ENCODE data around the gene ZNF785. TPM values are rescaled to one million over a fixed set of nuclear protein-coding genes. Genes with fewer than 3 reads are reported as not detected.
A peak's percentile ranks its signal among the peaks of the same experiment; 100 is the strongest.

Gene ZNF785
- total RNA-seq, 4 donors from 2014 or later = 2.7 to 10.9 (median 5.6) TPM

DNA sequence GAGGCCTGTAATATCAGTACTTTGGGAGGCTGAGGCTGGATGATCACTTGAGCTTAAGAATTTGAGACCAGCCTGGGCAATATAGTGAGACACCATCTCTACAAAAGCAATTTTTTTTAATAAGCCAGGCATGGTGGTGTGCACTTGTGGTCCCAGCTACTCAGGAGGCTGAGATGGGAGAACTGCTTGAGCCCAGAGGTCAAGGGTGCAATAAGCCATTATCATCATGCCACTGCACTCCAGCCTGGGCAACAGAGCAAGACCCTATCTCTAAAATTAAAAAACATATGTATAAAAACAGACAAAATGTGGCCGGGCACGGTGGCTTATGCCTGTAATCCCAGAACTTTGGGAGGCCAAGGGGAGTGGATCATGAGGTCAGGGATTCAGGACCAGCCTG lies 3.2 kb upstream of the ZNF785 start:
- no peak for TF ChIP-seq POLR2A (IDR thresholded peaks at IDR 0.05)
- TF ChIP-seq, protein P1, sequence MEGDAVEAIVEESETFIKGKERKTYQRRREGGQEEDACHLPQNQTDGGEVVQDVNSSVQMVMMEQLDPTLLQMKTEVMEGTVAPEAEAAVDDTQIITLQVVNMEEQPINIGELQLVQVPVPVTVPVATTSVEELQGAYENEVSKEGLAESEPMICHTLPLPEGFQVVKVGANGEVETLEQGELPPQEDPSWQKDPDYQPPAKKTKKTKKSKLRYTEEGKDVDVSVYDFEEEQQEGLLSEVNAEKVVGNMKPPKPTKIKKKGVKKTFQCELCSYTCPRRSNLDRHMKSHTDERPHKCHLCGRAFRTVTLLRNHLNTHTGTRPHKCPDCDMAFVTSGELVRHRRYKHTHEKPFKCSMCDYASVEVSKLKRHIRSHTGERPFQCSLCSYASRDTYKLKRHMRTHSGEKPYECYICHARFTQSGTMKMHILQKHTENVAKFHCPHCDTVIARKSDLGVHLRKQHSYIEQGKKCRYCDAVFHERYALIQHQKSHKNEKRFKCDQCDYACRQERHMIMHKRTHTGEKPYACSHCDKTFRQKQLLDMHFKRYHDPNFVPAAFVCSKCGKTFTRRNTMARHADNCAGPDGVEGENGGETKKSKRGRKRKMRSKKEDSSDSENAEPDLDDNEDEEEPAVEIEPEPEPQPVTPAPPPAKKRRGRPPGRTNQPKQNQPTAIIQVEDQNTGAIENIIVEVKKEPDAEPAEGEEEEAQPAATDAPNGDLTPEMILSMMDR (IDR thresholded peaks at IDR 0.05) = no peak
- Histone ChIP-seq H3K4me1 (peaks cover 16 to 27% (median 19%) of the 10 kb centered on the region in 3 donors), H3K27ac (no peak overlapping the region), H3K36me3 (peaks cover 0 to 4% (median 0%) of the 10 kb centered on the region in 3 donors), H3K4me3 (no peak overlapping the region), H3K27me3 (no peaks in the 10 kb centered on the region), H3K9me3 (no peaks in the 10 kb centered on the region)
- intact Hi-C loops (cut with DNase I) = loop anchor here (10.0 kb wide), 1 partner anchor 56 kb away; no protein-coding TSS in a partner anchor
- DNase-seq = no peak
- WGBS, 2 donors = 96 to 97% methylated on average over 2 of the region's 2 CpGs

DNA sequence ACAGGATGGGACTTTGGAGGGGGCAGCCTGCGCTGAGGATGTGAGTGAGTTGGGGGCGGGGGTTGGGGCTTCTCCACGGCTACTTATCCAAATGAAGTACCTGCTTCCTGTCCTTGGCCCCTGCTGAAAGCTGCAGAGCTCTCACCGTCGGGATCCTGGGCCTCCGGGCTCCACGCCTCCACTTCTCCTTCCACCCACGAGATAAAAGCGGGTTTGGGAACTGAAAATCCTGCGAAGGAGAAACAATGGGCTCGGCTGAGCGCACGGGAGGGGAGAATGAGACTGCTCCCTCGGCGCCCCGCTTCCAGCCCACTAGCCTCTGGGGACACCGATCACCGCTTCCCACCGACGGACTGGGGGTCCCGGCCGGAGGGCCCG lies 486 bp downstream of the ZNF785 start:
- intact Hi-C loops (cut with DNase I) = loop anchor here (10.0 kb wide), 1 partner anchor 60 kb away; no protein-coding TSS in a partner anchor
- DNase-seq = no peak
- WGBS, 2 donors = 0% methylated on average over 2 to 4 of the region's 23 CpGs
- Histone ChIP-seq H3K4me1 (peaks cover 16 to 49% (median 19%) of the 10 kb centered on the region in 3 donors), H3K9me3 (no peaks in the 10 kb centered on the region), H3K36me3 (peaks cover 10 to 34% (median 12%) of the 10 kb centered on the region in 3 donors), H3K27ac (peak overlapping the region; percentile 86 to 96 (median 96)), H3K27me3 (no peaks in the 10 kb centered on the region), H3K4me3 (peak overlapping the region; percentile 56 to 96 (median 80))
- no peak for TF ChIP-seq POLR2A (IDR thresholded peaks at IDR 0.05)
- TF ChIP-seq, protein P1 (IDR thresholded peaks at IDR 0.05) = no peak

DNA sequence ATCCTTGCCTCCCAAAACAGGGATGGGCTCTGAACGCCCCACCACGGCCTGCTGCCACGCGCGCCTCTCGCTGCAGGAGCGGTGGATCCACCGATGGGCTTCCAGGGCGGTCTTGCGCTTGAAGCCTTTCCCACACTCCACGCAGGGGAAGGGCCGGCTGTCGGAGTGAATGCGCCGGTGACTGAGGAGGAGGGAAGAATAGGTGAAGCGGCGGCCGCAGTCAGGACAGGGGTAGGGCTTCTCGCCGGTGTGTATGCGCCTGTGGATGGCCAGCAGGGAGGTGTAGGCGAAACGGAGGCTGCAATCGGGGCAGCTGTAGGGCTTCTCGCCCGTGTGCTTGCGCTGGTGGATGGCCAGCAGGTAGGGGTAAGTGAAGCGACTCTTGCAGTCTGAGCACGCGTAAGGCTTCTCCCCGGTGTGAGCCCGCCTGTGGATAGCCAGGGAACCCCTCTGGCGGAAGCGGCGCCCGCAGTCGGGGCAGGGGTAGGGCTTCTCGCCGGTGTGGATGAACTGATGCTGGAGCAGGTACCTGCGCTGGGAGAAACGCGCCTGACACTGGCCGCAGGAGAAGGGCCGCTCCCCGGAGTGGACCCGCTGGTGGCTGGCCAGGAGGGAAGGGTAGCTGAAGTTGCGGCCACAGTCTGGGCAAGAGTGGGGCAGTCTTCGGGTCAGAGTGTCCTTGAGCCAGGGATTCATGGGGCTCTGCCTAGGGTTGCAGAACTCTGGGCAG lies 2.7 kb downstream of the ZNF785 start:
- no peak for DNase-seq
- Histone ChIP-seq H3K27me3 (no peaks in the 10 kb centered on the region), H3K4me3 (no peak overlapping the region), H3K9me3 (no peaks in the 10 kb centered on the region), H3K4me1 (peaks cover 16 to 49% (median 19%) of the 10 kb centered on the region in 3 donors), H3K36me3 (peaks cover 12 to 54% (median 13%) of the 10 kb centered on the region in 3 donors), H3K27ac (no peak overlapping the region)
- TF ChIP-seq POLR2A (IDR thresholded peaks at IDR 0.05) = no peak
- TF ChIP-seq, protein P1 (IDR thresholded peaks at IDR 0.05) = no peak
- WGBS, 2 donors = 92 to 96% methylated on average over 13 to 38 of the region's 48 CpGs
- intact Hi-C loops (cut with DNase I) = loop anchor here (10.0 kb wide), 1 partner anchor 62 kb away; no protein-coding TSS in a partner anchor

DNA sequence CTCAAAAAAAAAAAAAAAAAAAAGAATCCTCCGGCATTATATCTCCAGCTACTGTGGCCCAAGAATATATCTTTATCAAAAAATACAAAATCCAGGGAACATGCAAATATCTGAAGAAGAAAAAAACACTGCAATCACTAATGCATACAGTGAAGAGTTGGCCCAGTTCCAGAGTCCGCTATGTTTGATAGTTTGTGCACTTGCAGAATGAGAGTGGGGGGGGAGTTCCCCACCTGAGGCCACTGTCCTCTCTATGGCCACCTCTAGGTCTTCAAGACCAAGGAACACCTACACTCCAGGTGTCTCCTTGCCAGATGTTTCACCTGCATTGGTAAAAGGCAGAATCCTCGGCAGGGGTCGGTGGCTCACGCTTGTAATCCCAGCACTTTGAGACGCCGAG lies 4.0 kb downstream of the ZNF785 start:
- no peaks in the 10 kb centered on the region for H3K27me3 ChIP-seq
- no peak overlapping the region for H3K4me3 ChIP-seq
- H3K9me3 ChIP-seq = no peaks in the 10 kb centered on the region
- TF ChIP-seq, protein P1 (IDR thresholded peaks at IDR 0.05) = no peak
- no peak for TF ChIP-seq POLR2A (IDR thresholded peaks at IDR 0.05)
- H3K4me1 ChIP-seq = peaks cover 13 to 44% (median 16%) of the 10 kb centered on the region in 3 donors
- no peak for DNase-seq
- intact Hi-C loops (cut with DNase I) = loop anchor here (10.0 kb wide), 1 partner anchor 63 kb away; no protein-coding TSS in a partner anchor
- H3K36me3 ChIP-seq = peaks cover 12 to 67% (median 13%) of the 10 kb centered on the region in 3 donors
- no peak overlapping the region for H3K27ac ChIP-seq
- 72 to 78% methylated on average over 2 to 6 of the region's 7 CpGs for WGBS, 2 donors

DNA sequence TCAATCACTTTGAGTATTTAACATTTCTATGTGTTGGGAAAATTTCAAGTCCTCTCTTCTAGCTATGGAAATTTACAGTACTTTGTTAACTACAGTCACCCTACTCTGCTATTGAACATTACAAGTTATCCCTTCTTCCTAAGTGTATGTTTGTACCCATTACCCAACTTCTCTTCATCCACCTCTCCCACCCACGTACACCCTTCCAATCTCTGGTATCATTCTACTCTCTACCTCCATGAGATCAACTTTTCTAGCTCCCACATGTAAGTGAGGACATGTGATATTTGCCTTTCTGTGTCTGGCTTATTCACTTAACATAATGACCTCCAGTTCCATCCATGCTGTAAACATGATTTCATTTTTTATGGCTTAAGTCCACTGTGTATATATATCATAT lies 10.8 kb downstream of the ZNF785 start:
- H3K4me1 ChIP-seq = peaks cover 18 to 34% (median 21%) of the 10 kb centered on the region in 3 donors
- no peak overlapping the region for H3K27ac ChIP-seq
- DNase-seq = no peak
- no peaks in the 10 kb centered on the region for H3K9me3 ChIP-seq
- 77 to 92% methylated on average over 1 of the region's 1 CpG for WGBS, 2 donors
- TF ChIP-seq, protein P1 (IDR thresholded peaks at IDR 0.05) = no peak
- no peak for TF ChIP-seq POLR2A (IDR thresholded peaks at IDR 0.05)
- intact Hi-C loops (cut with DNase I) = no loop called here
- H3K27me3 ChIP-seq = no peaks in the 10 kb centered on the region
- no peak overlapping the region for H3K4me3 ChIP-seq
- peaks cover 0 to 39% (median 3%) of the 10 kb centered on the region in 3 donors for H3K36me3 ChIP-seq
